ENCODE data around the gene SERPINB12. TPM values are rescaled to one million over a fixed set of nuclear protein-coding genes. Genes with fewer than 3 reads are reported as not detected.

The SERPINB12 gene
- total RNA-seq, 2 experiments from 2014 or later: not detected

GRCh38 chr18:63617915-63618234, 75.7 kb downstream of the SERPINB12 start:
- ChIA-PET POLR2A (no interaction called here), CTCF (ENCODE audit: unreplicated experiment) (no interaction called here)
- Histone ChIP-seq H3K9me2 (ENCODE audit: insufficient read depth, low read length) (no peaks in the 10 kb centered on the region), H3K4me3 (ENCODE audit: low read depth, low read length, poor library complexity, severe bottlenecking) (no peak overlapping the region), H3K36me3 (ENCODE audit: insufficient read depth, low read length) (no peaks in the 10 kb centered on the region), H2AFZ (ENCODE audit: low read length) (no peak overlapping the region), H3K79me2 (ENCODE audit: insufficient read depth, low read depth, low read length) (no peaks in the 10 kb centered on the region), H3K4me1 (ENCODE audit: insufficient read depth, low read length, poor library complexity, severe bottlenecking) (no peaks in the 10 kb centered on the region), H3K9me3 (ENCODE audit: low read length) (no peaks in the 10 kb centered on the region), H3K27ac (ENCODE audit: low read depth, low read length, poor library complexity, severe bottlenecking) (no peak overlapping the region), H4K20me1 (ENCODE audit: insufficient read depth, low read length) (no peaks in the 10 kb centered on the region), H3K4me2 (ENCODE audit: low read length) (no peak overlapping the region)
- DNase-seq (ENCODE audit: low spot score): no peak
- no TSS peak for BruUV-seq (replicated peaks)
- intact Hi-C loops (cut with micrococcal nuclease; ENCODE audit: unreplicated experiment): no loop called here
- TF ChIP-seq CTCF (conservative IDR thresholded peaks at IDR 0.05; ENCODE audit: low read length) (no peak), EZH2phosphoT487 (IDR thresholded peaks at IDR 0.05; ENCODE audit: borderline replicate concordance, low read depth, low read length) (no peak)

Other genes with a start within 250 kb of the SERPINB12 start
- 1.4 and 1.9 TPM in 2 replicates for gene BCL2, start 222.6 kb upstream of the SERPINB12 start, total RNA-seq (2014; rRNA removed; shearing (Covaris generic))
- 2.5 and 3.0 TPM in 2 replicates for gene BCL2, start 222.6 kb upstream of the SERPINB12 start, total RNA-seq (2022)
- 6.5 and 7.1 TPM in 2 replicates for gene KDSR, start 175.2 kb upstream of the SERPINB12 start, total RNA-seq (2014; rRNA removed; shearing (Covaris generic))
- gene KDSR, start 175.2 kb upstream of the SERPINB12 start, total RNA-seq (2022): 13.4 and 14.6 TPM in 2 replicates
- gene VPS4B, start 119.9 kb upstream of the SERPINB12 start, total RNA-seq (2014; rRNA removed; shearing (Covaris generic)): 10.7 and 12.3 TPM in 2 replicates
- 22.9 and 26.1 TPM in 2 replicates for gene VPS4B, start 119.9 kb upstream of the SERPINB12 start, total RNA-seq (2022)
- not detected in 2 replicates for gene SERPINB5, start 65.4 kb upstream of the SERPINB12 start, total RNA-seq (2014; rRNA removed; shearing (Covaris generic))
- not detected in 2 replicates for gene SERPINB5, start 65.4 kb upstream of the SERPINB12 start, total RNA-seq (2022)
- gene SERPINB13, start 45.0 kb downstream of the SERPINB12 start, total RNA-seq (2014; rRNA removed; shearing (Covaris generic)): not detected in 2 replicates
- not detected in 2 replicates for gene SERPINB13, start 45.0 kb downstream of the SERPINB12 start, total RNA-seq (2022)
- gene SERPINB4, start 101.9 kb downstream of the SERPINB12 start, total RNA-seq (2014; rRNA removed; shearing (Covaris generic)): not detected in 2 replicates
- gene SERPINB4, start 101.9 kb downstream of the SERPINB12 start, total RNA-seq (2022): not detected in 2 replicates
- not detected in 2 replicates for gene SERPINB3, start 119.5 kb downstream of the SERPINB12 start, total RNA-seq (2014; rRNA removed; shearing (Covaris generic))
- gene SERPINB3, start 119.5 kb downstream of the SERPINB12 start, total RNA-seq (2022): not detected in 2 replicates
- not detected in 2 replicates for gene SERPINB11, start 160.6 kb downstream of the SERPINB12 start, total RNA-seq (2014; rRNA removed; shearing (Covaris generic))
- gene SERPINB11, start 160.6 kb downstream of the SERPINB12 start, total RNA-seq (2022): not detected in 2 replicates
- not detected in 2 replicates for gene SERPINB7, start 233.0 kb downstream of the SERPINB12 start, total RNA-seq (2014; rRNA removed; shearing (Covaris generic))
- gene SERPINB7, start 233.0 kb downstream of the SERPINB12 start, total RNA-seq (2022): not detected in 2 replicates

Measured in OCI-LY7 (cell line).